ENCODE data around the gene BMP10. TPM values are rescaled to one million over a fixed set of nuclear protein-coding genes. Genes with fewer than 3 reads are reported as not detected.

Gene BMP10
- total RNA-seq, 2 donors from 2014 or later = not detected

DNA sequence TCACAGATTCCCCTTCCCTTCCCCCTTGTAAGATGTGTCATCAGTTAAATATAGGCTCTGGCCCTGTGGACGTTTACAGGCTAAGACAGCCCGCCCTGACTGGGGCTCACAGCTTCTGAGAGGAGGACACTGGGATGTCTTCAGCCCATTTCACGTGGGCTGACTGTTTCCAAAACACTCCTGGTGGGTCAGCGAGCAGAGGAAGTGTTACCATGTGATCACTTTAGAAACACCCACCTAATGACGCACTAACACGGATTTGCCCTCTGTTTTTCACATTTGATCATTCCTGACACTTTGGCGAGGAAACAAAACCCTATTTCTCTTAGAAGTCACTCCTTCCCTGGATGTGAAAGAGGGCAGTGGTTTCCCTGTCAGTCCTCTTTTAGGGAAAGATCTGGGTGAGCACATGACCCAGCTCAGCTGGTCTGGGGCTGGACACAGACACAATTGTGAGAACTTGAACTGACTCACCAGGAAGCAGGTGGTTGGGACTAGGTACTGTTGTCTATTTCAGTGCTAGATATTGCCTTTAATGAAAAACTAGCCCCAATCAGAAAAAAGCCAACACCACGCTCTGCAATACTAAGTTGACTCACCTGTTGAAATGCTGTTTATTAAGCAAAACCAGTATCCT, 38.8 kb downstream of the BMP10 start:
- peak; percentile 29 to 67 for DNase-seq
- intact Hi-C loops (cut with DNase I, micrococcal nuclease) = no loop called here
- ATAC-seq = no peak

DNA sequence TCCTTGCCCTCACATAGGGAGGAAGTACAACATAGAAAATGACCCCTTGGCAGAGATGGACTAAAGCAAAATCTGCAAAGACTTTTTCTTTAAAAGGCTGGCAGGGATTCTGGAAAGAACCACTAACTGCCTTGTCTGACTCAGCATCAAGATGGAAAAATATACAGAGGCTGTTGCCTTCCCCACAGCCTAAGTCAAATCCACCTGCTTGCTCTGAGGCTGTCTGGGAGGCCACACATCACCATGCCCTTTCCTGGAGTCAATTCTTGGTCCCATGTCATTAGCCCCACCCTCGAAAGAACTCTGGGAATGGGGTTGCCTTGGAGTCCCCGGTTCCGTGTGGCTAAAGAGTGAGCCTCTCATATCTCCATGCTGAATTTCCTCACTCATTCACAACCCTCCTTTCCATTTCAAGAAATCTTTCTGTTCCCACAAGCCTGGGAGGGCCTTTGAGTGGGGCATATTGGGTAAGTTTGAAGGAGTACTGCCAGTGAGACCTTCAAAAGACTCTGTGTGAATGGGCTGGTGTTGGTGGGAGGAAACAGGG, 39.4 kb downstream of the BMP10 start:
- ATAC-seq = no peak
- intact Hi-C loops (cut with DNase I, micrococcal nuclease) = no loop called here
- DNase-seq = no peak

DNA sequence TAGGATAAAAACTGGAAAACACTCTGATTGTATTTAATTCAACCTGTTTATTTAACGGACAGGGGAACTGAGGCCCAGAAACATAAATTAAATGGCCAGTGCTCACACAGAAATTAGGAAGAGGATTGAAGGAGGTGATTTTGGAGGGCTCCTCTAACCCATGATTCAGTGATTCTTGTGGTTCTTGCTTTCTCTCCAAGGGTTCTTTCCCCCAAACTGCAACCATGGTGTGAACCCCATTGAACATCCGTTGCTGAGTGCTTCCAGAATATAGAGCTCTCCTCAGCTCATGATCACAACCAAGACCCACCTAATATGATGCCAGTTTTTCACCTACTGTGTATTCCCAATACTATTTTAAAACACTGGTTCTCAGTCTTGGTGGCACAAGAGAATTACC, 41.4 kb downstream of the BMP10 start:
- DNase-seq (no peak), ATAC-seq (no peak)
- intact Hi-C loops (cut with DNase I, micrococcal nuclease) = no loop called here

DNA sequence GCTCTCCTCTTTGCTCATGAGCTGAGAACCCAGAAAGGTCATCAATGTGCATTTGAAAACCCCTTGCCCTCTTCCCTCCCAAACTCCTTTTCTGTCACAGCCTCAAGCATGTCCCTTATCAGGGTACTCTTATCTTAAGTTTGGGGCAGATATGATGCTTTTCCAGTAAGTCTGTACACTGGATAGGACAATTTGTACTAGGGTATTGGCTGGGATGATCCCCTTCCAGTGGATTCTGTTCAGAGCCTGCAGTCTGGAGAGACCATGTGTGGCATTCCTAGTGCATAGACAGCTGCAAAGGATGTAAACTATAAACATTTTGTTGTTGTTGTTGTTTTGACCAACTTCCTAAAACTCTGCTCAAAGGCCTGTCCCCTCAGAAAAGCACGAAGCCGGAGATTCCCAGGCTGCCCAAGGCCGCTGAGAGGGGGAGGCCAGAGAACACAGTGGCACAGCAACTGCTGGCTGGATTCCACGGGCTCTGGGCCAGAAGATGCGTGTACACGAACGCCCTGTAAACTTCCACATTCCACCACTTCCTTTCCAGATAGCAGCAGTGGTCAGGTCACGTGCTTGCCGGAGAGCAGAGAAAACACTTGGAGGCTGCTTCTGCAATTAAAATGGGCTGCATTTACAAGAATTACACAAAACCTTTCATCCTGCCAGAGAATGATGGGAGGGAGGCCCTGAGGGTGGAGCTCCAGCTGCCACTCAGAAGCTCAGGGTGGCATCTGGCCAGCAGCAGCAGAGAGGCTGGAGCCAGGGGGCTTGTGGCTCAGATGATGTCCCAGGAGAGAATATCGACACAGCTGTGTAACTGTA, 42.1 kb downstream of the BMP10 start:
- intact Hi-C loops (cut with DNase I, micrococcal nuclease) = no loop called here
- peak; percentile 99 for ATAC-seq
- peak; percentile 94 to 96 for DNase-seq

DNA sequence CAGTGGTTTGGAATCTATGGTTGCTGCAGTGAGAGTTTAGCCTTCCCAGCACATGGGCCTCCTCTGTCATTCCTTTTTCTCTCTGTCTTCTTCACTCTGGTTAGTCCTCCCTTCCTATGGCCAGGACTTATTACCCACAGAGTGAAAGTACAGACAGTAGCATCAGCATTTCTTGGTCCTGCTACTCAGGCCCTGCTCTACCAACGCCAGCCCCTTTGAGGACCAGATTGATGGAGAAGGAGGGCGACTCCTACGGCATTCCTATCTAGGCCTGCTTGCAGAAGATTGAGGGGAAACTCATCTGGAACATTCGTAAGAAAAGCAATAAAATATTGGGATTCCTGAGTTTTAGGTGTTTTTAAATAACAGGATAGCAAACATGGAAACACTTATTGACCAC, 43.5 kb downstream of the BMP10 start:
- intact Hi-C loops (cut with DNase I, micrococcal nuclease) = no loop called here
- no peak for ATAC-seq
- DNase-seq = no peak

DNA sequence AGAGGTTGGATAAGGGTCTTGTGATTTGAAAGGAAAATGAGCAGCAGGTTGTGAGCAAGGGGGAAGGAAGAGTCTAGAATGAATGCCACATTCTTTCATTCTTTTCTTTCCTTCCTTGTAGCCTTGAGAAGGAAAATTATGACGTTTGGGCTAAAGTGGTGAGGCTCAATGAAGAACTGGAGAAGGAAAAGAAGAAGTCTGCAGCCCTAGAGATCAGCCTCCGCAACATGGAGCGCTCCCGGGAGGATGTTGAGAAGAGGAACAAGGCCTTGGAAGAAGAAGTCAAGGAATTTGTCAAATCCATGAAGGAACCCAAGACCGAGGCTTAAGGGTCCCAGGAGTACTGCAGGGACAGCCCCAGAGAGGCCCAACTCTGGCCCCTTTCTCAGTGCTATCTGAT, 45.3 kb downstream of the BMP10 start:
- no peak for ATAC-seq
- intact Hi-C loops (cut with DNase I, micrococcal nuclease) = no loop called here

DNA sequence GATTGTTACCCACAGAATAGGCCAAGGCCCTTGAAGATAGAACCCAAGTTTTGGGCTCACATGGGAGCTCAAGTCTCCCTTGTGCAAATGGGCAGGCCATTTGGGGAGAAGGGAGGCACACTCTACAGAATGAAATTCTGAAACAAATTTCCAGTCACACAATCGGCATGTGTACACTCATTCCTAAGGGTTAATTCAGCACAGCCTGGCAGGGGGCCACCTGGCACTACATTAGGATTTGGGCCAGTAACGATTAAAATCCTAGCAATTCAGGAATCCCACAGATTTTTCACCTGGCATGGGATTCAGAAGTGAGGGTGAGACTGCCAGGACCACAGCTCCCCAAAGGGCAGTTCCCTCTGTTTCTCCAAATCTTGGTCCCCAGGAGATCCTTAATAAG, 46.4 kb downstream of the BMP10 start:
- DNase-seq (no peak), ATAC-seq (no peak)
- intact Hi-C loops (cut with DNase I, micrococcal nuclease) = no loop called here

More for the DNA sequence above, 45.3 kb downstream of the BMP10 start:
- DNase-seq = no peak

DNA sequence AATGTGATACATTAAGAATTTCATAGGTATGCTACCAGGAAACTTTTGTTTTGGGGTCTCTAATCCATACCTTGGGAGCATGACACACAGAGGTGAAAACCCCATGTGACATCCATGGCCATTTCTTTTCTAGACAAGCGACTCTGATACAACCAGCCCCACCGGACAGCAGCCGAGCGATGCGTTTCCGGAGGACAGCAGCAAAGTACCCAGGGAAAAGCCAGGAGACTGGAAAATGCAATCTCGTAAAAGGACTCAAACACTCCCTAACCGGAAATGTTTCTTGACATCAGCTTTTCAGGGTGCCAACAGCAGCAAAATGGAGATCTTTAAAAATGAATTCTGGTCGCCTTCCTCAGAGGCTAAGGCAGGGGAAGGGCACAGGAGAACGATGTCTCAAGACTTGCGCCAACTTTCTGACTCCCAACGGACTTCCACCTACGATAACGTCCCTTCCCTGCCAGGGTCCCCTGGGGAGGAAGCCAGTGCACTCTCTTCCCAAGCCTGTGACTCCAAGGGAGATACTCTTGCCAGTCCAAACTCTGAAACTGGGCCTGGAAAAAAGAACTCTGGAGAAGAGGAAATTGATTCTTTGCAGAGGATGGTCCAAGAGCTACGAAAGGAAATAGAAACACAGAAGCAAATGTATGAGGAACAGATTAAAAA, 48.9 kb downstream of the BMP10 start:
- DNase-seq = no peak
- no peak for ATAC-seq
- intact Hi-C loops (cut with DNase I, micrococcal nuclease) = no loop called here

DNA sequence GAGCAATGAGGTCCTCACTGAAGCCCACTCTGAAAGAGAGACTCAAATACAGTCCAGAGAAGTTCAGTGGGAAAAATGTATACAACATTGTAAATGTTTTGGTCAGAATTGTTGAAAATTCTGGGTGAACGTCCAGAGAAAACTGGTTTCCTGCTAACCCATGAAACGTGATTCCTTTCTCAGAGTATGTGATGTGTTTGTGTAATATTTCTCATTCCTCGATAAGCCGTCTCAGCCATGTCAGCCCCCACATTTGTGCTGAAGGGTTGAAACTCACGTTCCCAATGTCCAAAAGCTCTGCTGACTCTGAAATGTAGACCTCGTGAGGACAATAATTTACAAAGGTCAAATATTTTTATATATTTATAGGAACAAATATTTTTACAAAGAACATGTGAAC, 51.6 kb downstream of the BMP10 start:
- ATAC-seq = no peak
- intact Hi-C loops (cut with DNase I, micrococcal nuclease) = no loop called here
- no peak for DNase-seq

DNA sequence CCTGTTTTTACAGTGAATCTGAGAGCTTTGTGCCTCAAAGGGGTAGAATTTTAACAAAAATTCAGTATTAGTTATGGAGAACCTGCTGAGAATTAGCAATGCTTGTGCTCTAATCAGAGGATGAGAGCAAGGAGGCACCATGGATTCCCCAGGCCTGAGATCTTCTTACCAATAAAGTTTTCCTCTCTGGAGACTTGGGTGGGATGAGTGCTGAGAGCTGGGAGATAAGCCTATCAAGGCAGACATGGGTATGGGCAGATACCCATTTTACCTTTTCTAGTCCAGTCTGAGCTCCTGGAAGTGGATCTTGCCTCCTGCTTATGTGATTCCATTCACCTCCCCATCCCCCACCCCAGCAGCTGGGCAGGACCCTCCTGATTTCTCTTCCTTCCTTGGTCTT, 53.9 kb downstream of the BMP10 start:
- DNase-seq = no peak
- intact Hi-C loops (cut with DNase I, micrococcal nuclease) = no loop called here
- ATAC-seq = no peak

Other genes starting within 250 kb of the BMP10 start
- under 1 TPM in 1 of 2 donors, not detected in 1; 0.09 TPM for gene PROKR1, start 227.8 kb downstream of the BMP10 start, total RNA-seq
- gene ARHGAP25, start 136.6 kb downstream of the BMP10 start, total RNA-seq = 1 to 10 TPM; 3.7 to 7.0 TPM
- gene GKN2, start 81.5 kb upstream of the BMP10 start, total RNA-seq = under 1 TPM in 1 of 2 donors, not detected in 1; 0.43 TPM
- not detected for gene GKN1, start 103.2 kb upstream of the BMP10 start, total RNA-seq
- 10 to 100 TPM; 13.8 to 17.3 TPM for gene ANTXR1, start 141.8 kb upstream of the BMP10 start, total RNA-seq